Endothelial cell of umbilical vein (primary cell): Measurements from ENCODE around the gene TMOD1. TPM values are rescaled to one million over a fixed set of nuclear protein-coding genes. Genes with fewer than 3 reads are reported as not detected.
"Not testable (repeated sequence)": the region's sequence is repeated elsewhere in the genome, so short reads cannot be mapped to it uniquely, and the experiment has no call there.

ENCODE experiments used
- BruUV-seq: library from RNA; stranded (reverse); fragments of 400-500 nt; replicated peaks from 2 replicates; lab custom pipeline; 2021; lab: Mats Ljungman, UMichigan
- CTCF ChIA-PET: fragments of 300-600, 350-600 bp; sonication (Branson Sonifier 250); formaldehyde crosslinking; loops from one replicate; lab custom pipeline; 2021; ENCODE audit warnings: antibody characterized with exemption, inconsistent platforms; lab: Charles Lee
- POLR2A ChIA-PET: fragments of 300-600, 350-600 bp; sonication (Branson Sonifier 250); formaldehyde crosslinking; loops from one replicate; lab custom pipeline; 2021; ENCODE audit warnings: antibody characterized with exemption, inconsistent platforms; lab: Charles Lee
- DNase-seq: peaks from one replicate; pipeline ENCODE4 v3.0.0-alpha.2; 2011; ENCODE audit warnings: low read depth, low spot score
- FAIRE-seq: peaks from 2 replicates; lab custom pipeline; 2011; peaks lifted over from hg19 to GRCh38; lab: Jason Lieb, UNC
- H2AFZ ChIP-seq: 2 replicates; pipeline ENCODE4 v1.6.0; 2012; ENCODE audit warnings: low read depth, low read length, control low read depth, inconsistent platforms
- H3K27ac ChIP-seq: 2 replicates; pipeline ENCODE4 v1.5.1; 2011; ENCODE audit warnings: low read depth, mild to moderate bottlenecking, control low read depth, low read length, moderate library complexity; ENCODE audit not compliant: insufficient read depth
- H3K27me3 ChIP-seq, 2 experiments: 2 replicates each; pipeline versions ENCODE4 v1.6.0 to v1.6.1; 2011; ENCODE audit warnings: low read length in 2 of 2, mixed read lengths in 1 of 2; ENCODE audit not compliant: control insufficient read depth in 2 of 2, insufficient read depth in 2 of 2
- H3K36me3 ChIP-seq, 2 experiments: 2 replicates in 1 of 2; 3 replicates in 1 of 2; pipeline ENCODE4 v1.5.1; 2011; ENCODE audit warnings: low read length in 2 of 2, mild to moderate bottlenecking in 1 of 2, moderate library complexity in 1 of 2; ENCODE audit not compliant: control insufficient read depth in 2 of 2, insufficient read depth in 2 of 2; ENCODE audit errors: extremely low read depth in 1 of 2
- H3K4me1 ChIP-seq: 3 replicates; pipeline ENCODE4 v1.5.1; 2011; ENCODE audit warnings: mild to moderate bottlenecking, low read length; ENCODE audit not compliant: control insufficient read depth, insufficient read depth; ENCODE audit errors: extremely low read depth
- H3K4me2 ChIP-seq: 2 replicates; pipeline ENCODE4 v1.6.1; 2011; ENCODE audit warnings: low read length, control low read depth, mixed read lengths; ENCODE audit not compliant: insufficient read depth
- H3K4me3 ChIP-seq, 3 experiments: fragments of 200-600 bp in 1 of 3; sonication (generic), shearing (Covaris generic) in 1 of 3; replicated peaks in 1 of 3; 2 replicates each; pipeline ENCODE4 v1.5.1; 2011 to 2016; ENCODE audit warnings: control low read depth in 3 of 3, low read length in 3 of 3, mild to moderate bottlenecking in 2 of 3, inconsistent platforms in 1 of 3, low read depth in 1 of 3, moderate library complexity in 1 of 3; ENCODE audit not compliant: insufficient read depth in 1 of 3
- H3K79me2 ChIP-seq: 2 replicates; pipeline ENCODE4 v1.6.0; 2012; ENCODE audit warnings: low read length, inconsistent platforms; ENCODE audit not compliant: control insufficient read depth, insufficient read depth
- H3K9ac ChIP-seq: replicated peaks from 2 replicates; pipeline ENCODE3; 2011; ENCODE audit warnings: low read length, control low read depth; ENCODE audit not compliant: insufficient read depth; ENCODE audit errors: extremely low read depth
- H3K9me1 ChIP-seq: replicated peaks from 3 replicates; pipeline ENCODE4 v1.6.0; 2011; ENCODE audit warnings: mild to moderate bottlenecking, low read length; ENCODE audit not compliant: control insufficient read depth, insufficient read depth; ENCODE audit errors: extremely low read depth
- H3K9me3 ChIP-seq: replicated peaks from 2 replicates; pipeline ENCODE4 v1.5.1; 2012; ENCODE audit warnings: low read length, inconsistent platforms; ENCODE audit not compliant: control insufficient read depth, insufficient read depth
- H4K20me1 ChIP-seq: replicated peaks from 2 replicates; pipeline ENCODE3; 2011; ENCODE audit warnings: mild to moderate bottlenecking, low read length; ENCODE audit not compliant: control insufficient read depth, insufficient read depth; ENCODE audit errors: extremely low read depth
- EZH2 ChIP-seq: IDR thresholded peaks from 2 replicates; pipeline ENCODE4 v1.6.1; 2012; ENCODE audit warnings: borderline replicate concordance, low read depth, mild to moderate bottlenecking, moderate library complexity, low read length, inconsistent platforms; ENCODE audit not compliant: severe bottlenecking
- FOS ChIP-seq: IDR thresholded peaks from 2 replicates; pipeline ENCODE4 v1.6.1; 2011; ENCODE audit warnings: mild to moderate bottlenecking, low read length, moderate library complexity, borderline replicate concordance; ENCODE audit not compliant: insufficient read depth
- GATA2 ChIP-seq: IDR thresholded peaks from 2 replicates; pipeline ENCODE4 v1.7.0; 2011; ENCODE audit warnings: low read depth, mild to moderate bottlenecking, moderate library complexity, mixed read lengths, low read length; ENCODE audit not compliant: insufficient read length, insufficient read depth
- JUN ChIP-seq: IDR thresholded peaks from 2 replicates; pipeline ENCODE4 v1.6.1; 2011; ENCODE audit warnings: borderline replicate concordance, low read depth; ENCODE audit not compliant: insufficient read length, insufficient read depth
- MYC ChIP-seq: IDR thresholded peaks from one replicate; pipeline ENCODE4 v1.6.1; 2011; ENCODE audit warnings: mild to moderate bottlenecking, low read depth, low read length
- POLR2A ChIP-seq: IDR thresholded peaks from 2 replicates; pipeline ENCODE4 v1.6.1; 2012; ENCODE audit warnings: low read depth, mild to moderate bottlenecking, control low read depth, low read length
- POLR2AphosphoS5 ChIP-seq: IDR thresholded peaks from 2 replicates; pipeline ENCODE4 v1.6.1; 2012; ENCODE audit warnings: low read depth, mild to moderate bottlenecking, control low read depth, low read length, moderate library complexity; ENCODE audit not compliant: insufficient read depth
- dilution Hi-C: fragments of 300-500 bp; cut with MboI; formaldehyde crosslinking; loops from one replicate; pipeline ENCODE4 v1.15.0; 2019; ENCODE audit warnings: low sequenced_read_pairs; ENCODE audit not compliant: extremely low pct_ligation_motif_present
- intact Hi-C: fragments of 100-400 bp; cut with micrococcal nuclease; formaldehyde crosslinking; loops from one replicate; pipeline ENCODE4 v1.10.0; 2022
- polyA plus RNA-seq, 4 experiments: library from polyadenylated mRNA; depleted of rRNA in 3 of 4; stranded (reverse) in 3 of 4; unstranded in 1 of 4; fragments of >200 nt; gene quantifications; 2 replicates each; pipeline versions ENCODE4 v1.2.1 to v1.2.3, GENCODE V29; 2011 to 2012; ENCODE audit warnings: missing spikeins in 1 of 4
- total RNA-seq: library from RNA; stranded (reverse); gene quantifications from 2 replicates; pipeline ENCODE4 v1.2.3, GENCODE V29; 2021
- TF ChIP-seq, protein P1 (sequence below): IDR thresholded peaks from 2 replicates; pipeline ENCODE4 v1.6.1; 2011; ENCODE audit not compliant: insufficient read depth, insufficient read length
- TF ChIP-seq, protein P2 (sequence below), 2 donors: IDR thresholded peaks; 1 replicate in 1 of 2; 2 replicates in 1 of 2; pipeline ENCODE4 v1.5.1; 2011; ENCODE audit warnings: low read length in 2 of 2, mild to moderate bottlenecking in 2 of 2, moderate library complexity in 2 of 2, control low read depth in 1 of 2, inconsistent platforms in 1 of 2, low read depth in 1 of 2; ENCODE audit not compliant: insufficient read depth in 1 of 2; ENCODE audit errors: extremely low read depth in 1 of 2

Gene TMOD1
- total and polyA plus RNA-seq, 2 donors (not counting 3 experiments of a cell fraction or from before 2014, with no cell fraction given), result 0.26 to 1.4 TPM

DNA sequence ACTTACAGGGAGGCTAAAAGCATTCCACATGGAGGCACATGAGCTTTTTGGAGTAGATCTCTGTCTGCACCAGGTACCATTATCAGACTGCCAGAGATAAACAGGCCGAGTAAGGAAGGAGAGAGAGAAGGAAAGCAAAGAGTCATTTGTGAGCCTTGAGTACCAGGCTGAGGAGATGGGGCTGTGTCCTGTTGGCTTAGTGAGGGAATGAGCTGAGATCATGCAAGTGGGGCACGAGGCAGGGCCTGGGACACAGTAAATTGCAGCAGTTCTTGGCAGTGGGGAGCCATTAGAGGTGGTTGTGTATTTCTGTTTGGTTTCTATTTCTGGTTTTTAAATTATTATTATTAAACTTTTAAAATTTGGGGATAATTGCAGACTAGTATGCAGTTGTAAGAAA, 78.4 kb downstream of the TMOD1 start:
- dilution Hi-C loops, result no loop called here
- TF ChIP-seq FOS (no peak), POLR2A (no peak), JUN (no peak), EZH2 (no peak), MYC (no peak), POLR2AphosphoS5 (no peak), GATA2 (no peak)
- TF ChIP-seq, protein P1, sequence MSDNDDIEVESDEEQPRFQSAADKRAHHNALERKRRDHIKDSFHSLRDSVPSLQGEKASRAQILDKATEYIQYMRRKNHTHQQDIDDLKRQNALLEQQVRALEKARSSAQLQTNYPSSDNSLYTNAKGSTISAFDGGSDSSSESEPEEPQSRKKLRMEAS, result no peak
- TF ChIP-seq, protein P2, sequence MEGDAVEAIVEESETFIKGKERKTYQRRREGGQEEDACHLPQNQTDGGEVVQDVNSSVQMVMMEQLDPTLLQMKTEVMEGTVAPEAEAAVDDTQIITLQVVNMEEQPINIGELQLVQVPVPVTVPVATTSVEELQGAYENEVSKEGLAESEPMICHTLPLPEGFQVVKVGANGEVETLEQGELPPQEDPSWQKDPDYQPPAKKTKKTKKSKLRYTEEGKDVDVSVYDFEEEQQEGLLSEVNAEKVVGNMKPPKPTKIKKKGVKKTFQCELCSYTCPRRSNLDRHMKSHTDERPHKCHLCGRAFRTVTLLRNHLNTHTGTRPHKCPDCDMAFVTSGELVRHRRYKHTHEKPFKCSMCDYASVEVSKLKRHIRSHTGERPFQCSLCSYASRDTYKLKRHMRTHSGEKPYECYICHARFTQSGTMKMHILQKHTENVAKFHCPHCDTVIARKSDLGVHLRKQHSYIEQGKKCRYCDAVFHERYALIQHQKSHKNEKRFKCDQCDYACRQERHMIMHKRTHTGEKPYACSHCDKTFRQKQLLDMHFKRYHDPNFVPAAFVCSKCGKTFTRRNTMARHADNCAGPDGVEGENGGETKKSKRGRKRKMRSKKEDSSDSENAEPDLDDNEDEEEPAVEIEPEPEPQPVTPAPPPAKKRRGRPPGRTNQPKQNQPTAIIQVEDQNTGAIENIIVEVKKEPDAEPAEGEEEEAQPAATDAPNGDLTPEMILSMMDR (IDR thresholded peaks at IDR 0.05; ENCODE audit: extremely low read depth in 1 of 2, insufficient read depth in 1 of 2, low read depth in 1 of 2, low read length in 2 of 2), result no peak

DNA sequence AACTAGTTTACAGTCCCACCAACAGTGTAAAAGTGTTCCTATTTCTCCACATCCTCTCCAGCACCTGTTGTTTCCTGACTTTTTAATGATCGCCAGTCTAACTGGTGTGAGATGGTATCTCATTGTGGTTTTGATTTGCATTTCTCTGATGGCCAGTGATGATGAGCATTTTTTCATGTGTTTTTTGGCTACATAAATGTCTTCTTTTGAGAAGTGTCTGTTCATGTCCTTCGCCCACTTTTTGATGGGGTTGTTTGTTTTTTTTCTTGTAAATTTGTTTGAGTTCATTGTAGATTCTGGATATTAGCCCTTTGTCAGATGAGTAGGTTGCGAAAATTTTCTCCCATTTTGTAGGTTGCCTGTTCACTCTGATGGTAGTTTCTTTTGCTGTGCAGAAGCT, 80.1 kb downstream of the TMOD1 start:
- intact Hi-C loops, DNase-seq, H3K79me2 ChIP-seq, H3K4me3 ChIP-seq, H3K4me1 ChIP-seq, H3K9me1 ChIP-seq, H3K27ac ChIP-seq, FAIRE-seq, H3K9ac ChIP-seq, H3K9me3 ChIP-seq, BruUV-seq, POLR2A ChIA-PET, H2AFZ ChIP-seq, H3K27me3 ChIP-seq, H4K20me1 ChIP-seq, CTCF ChIA-PET, H3K4me2 ChIP-seq, H3K36me3 ChIP-seq, dilution Hi-C loops: not testable (repeated sequence)

More for the DNA sequence above, 78.4 kb downstream of the TMOD1 start:
- Histone ChIP-seq H3K4me3 (no peak overlapping the region), H3K36me3 (no peaks in the 10 kb centered on the region), H3K4me1 (no peaks in the 10 kb centered on the region), H3K27ac (no peak overlapping the region), H2AFZ (no peak overlapping the region), H3K9me1 (no peaks in the 10 kb centered on the region), H3K9ac (no peak overlapping the region), H3K9me3 (no peaks in the 10 kb centered on the region), H3K79me2 (no peaks in the 10 kb centered on the region), H4K20me1 (no peaks in the 10 kb centered on the region), H3K4me2 (no peak overlapping the region), H3K27me3 (peaks cover 0 to 4% of the 10 kb centered on the region in 2 experiments)
- ChIA-PET POLR2A (no interaction called here), CTCF (interaction anchor here (1.0 to 1.4 kb wide), 2 partner anchors 10 to 36 kb away, joined by 3 read pairs; no protein-coding TSS in a partner anchor)
- BruUV-seq, result no TSS peak
- intact Hi-C loops, result loop anchor here (5.0 kb wide), 1 partner anchor 207 kb away; no protein-coding TSS in a partner anchor
- FAIRE-seq (no peak), DNase-seq (no peak)

DNA sequence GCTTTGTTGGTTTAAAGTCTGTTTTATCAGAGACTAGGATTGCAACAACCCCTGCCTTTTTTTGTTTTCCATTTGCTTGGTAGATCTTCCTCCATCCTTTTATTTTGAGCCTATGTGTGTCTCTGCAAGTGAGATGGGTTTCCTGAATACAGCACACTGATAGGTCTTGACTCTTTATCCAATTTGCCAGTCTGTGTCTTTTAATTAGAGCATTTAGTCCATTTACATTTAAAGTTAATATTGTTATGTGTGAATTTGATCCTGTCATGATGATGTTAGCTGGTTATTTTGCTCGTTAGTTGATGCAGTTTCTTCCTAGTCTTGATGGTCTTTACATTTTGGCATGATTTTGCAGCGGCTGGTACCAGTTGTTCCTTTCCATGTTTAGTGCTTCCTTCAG, 83.3 kb downstream of the TMOD1 start:
- H3K9ac ChIP-seq, POLR2A ChIA-PET, H3K36me3 ChIP-seq, DNase-seq, FAIRE-seq, H3K4me1 ChIP-seq, H3K9me3 ChIP-seq, H4K20me1 ChIP-seq, BruUV-seq, intact Hi-C loops, H3K27me3 ChIP-seq, H3K4me2 ChIP-seq, H3K4me3 ChIP-seq, CTCF ChIA-PET, H3K79me2 ChIP-seq, H3K9me1 ChIP-seq, H3K27ac ChIP-seq, dilution Hi-C loops, H2AFZ ChIP-seq: not testable (repeated sequence)
